ENCODE data around the gene SNX32.

The SNX32 gene

GRCh38 chr11:65879617-65880016, 45.9 kb downstream of the SNX32 start, which contains the start of gene CTSW:
CTSW (plus strand) TSS chr11:65879837; CDS start chr11:65879855, 18 bp downstream.
- no peak within 1 kb of the TSS for H3K4me3 ChIP-seq (ENCODE audit: low read depth in 1 of 2, low read length in 2 of 2)
- H3K27ac ChIP-seq (ENCODE audit: low read length), result no peak within 1 kb of the TSS
- H3K27me3 ChIP-seq (ENCODE audit: low read depth, low read length), result no peaks in the 10 kb centered on the region
- peaks cover 9 to 23% of the 10 kb centered on the region in 2 donors for H3K36me3 ChIP-seq (ENCODE audit: control insufficient read depth in 1 of 2, insufficient read depth in 2 of 2, low read length in 2 of 2)
- no peaks in the 10 kb centered on the region for H3K4me1 ChIP-seq (ENCODE audit: control insufficient read depth in 1 of 2, insufficient read depth in 2 of 2, low read length in 2 of 2)
- no peaks in the 10 kb centered on the region for H3K9me3 ChIP-seq (ENCODE audit: control insufficient read depth in 1 of 2, low read length in 2 of 2)

DNA sequence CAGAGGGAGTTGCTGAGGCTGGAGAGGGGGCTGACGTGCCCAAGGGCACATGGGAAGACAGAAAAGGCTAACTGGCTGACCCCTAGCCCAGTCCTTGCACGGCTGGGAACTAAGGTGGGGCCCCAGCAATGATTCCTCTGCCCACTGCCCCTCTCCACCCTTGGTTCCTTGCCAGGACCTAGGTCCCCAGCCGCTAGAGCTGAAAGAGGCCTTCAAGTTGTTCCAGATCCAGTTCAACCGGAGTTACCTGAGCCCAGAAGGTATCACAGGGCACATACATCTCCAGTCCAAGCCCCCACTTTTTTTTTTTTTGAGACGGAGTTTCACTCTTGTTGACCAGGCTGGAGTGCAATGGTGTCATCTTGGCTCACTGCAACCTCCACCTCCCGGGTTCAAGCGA, 46.3 kb downstream of the SNX32 start:
- H3K36me3 ChIP-seq (ENCODE audit: control insufficient read depth in 1 of 2, insufficient read depth in 2 of 2, low read length in 2 of 2), result peaks cover 11 to 24% of the 10 kb centered on the region in 2 donors
- H3K9me3 ChIP-seq (ENCODE audit: control insufficient read depth in 1 of 2, low read length in 2 of 2), result no peaks in the 10 kb centered on the region
- no peak overlapping the region for H3K27ac ChIP-seq (ENCODE audit: low read length)
- H3K4me3 ChIP-seq (ENCODE audit: low read depth in 1 of 2, low read length in 2 of 2), result no peak overlapping the region
- H3K4me1 ChIP-seq (ENCODE audit: control insufficient read depth in 1 of 2, insufficient read depth in 2 of 2, low read length in 2 of 2), result peaks cover 0 to 4% of the 10 kb centered on the region in 2 donors
- H3K27me3 ChIP-seq (ENCODE audit: low read depth, low read length), result no peaks in the 10 kb centered on the region

GRCh38 chr11:65880844-65881421, 47.2 kb downstream of the SNX32 start:
- no peak overlapping the region for H3K27ac ChIP-seq (ENCODE audit: low read length)
- peaks cover 18 to 29% of the 10 kb centered on the region in 2 donors for H3K36me3 ChIP-seq (ENCODE audit: control insufficient read depth in 1 of 2, insufficient read depth in 2 of 2, low read length in 2 of 2)

GRCh38 chr11:65882120-65883057, 48.6 kb downstream of the SNX32 start:
- H3K27ac ChIP-seq (ENCODE audit: low read length), result no peak overlapping the region
- peaks cover 18 to 29% of the 10 kb centered on the region in 2 donors for H3K36me3 ChIP-seq (ENCODE audit: control insufficient read depth in 1 of 2, insufficient read depth in 2 of 2, low read length in 2 of 2)
- H3K27me3 ChIP-seq (ENCODE audit: low read depth, low read length), result no peaks in the 10 kb centered on the region
- H3K9me3 ChIP-seq (ENCODE audit: control insufficient read depth in 1 of 2, low read length in 2 of 2), result no peaks in the 10 kb centered on the region
- no peak overlapping the region for H3K4me3 ChIP-seq (ENCODE audit: low read depth in 1 of 2, low read length in 2 of 2)
- peaks cover under 1 to 16% of the 10 kb centered on the region in 2 donors for H3K4me1 ChIP-seq (ENCODE audit: control insufficient read depth in 1 of 2, insufficient read depth in 2 of 2, low read length in 2 of 2)

More at GRCh38 chr11:65880844-65881421, 47.2 kb downstream of the SNX32 start:
- no peaks in the 10 kb centered on the region for H3K27me3 ChIP-seq (ENCODE audit: low read depth, low read length)
- no peaks in the 10 kb centered on the region for H3K9me3 ChIP-seq (ENCODE audit: control insufficient read depth in 1 of 2, low read length in 2 of 2)
- no peak overlapping the region for H3K4me3 ChIP-seq (ENCODE audit: low read depth in 1 of 2, low read length in 2 of 2)
- H3K4me1 ChIP-seq (ENCODE audit: control insufficient read depth in 1 of 2, insufficient read depth in 2 of 2, low read length in 2 of 2), result peaks cover 0 to 6% of the 10 kb centered on the region in 2 donors

GRCh38 chr11:65883058-65883761, 49.4 kb downstream of the SNX32 start:
- Histone ChIP-seq H3K4me1 (ENCODE audit: control insufficient read depth in 1 of 2, insufficient read depth in 2 of 2, low read length in 2 of 2) (peaks cover 6 to 21% of the 10 kb centered on the region in 2 donors), H3K27me3 (ENCODE audit: low read depth, low read length) (no peaks in the 10 kb centered on the region), H3K4me3 (ENCODE audit: low read depth in 1 of 2, low read length in 2 of 2) (no peak overlapping the region), H3K36me3 (ENCODE audit: control insufficient read depth in 1 of 2, insufficient read depth in 2 of 2, low read length in 2 of 2) (peaks cover 18 to 29% of the 10 kb centered on the region in 2 donors), H3K9me3 (ENCODE audit: control insufficient read depth in 1 of 2, low read length in 2 of 2) (no peaks in the 10 kb centered on the region), H3K27ac (ENCODE audit: low read length) (no peak overlapping the region)

DNA sequence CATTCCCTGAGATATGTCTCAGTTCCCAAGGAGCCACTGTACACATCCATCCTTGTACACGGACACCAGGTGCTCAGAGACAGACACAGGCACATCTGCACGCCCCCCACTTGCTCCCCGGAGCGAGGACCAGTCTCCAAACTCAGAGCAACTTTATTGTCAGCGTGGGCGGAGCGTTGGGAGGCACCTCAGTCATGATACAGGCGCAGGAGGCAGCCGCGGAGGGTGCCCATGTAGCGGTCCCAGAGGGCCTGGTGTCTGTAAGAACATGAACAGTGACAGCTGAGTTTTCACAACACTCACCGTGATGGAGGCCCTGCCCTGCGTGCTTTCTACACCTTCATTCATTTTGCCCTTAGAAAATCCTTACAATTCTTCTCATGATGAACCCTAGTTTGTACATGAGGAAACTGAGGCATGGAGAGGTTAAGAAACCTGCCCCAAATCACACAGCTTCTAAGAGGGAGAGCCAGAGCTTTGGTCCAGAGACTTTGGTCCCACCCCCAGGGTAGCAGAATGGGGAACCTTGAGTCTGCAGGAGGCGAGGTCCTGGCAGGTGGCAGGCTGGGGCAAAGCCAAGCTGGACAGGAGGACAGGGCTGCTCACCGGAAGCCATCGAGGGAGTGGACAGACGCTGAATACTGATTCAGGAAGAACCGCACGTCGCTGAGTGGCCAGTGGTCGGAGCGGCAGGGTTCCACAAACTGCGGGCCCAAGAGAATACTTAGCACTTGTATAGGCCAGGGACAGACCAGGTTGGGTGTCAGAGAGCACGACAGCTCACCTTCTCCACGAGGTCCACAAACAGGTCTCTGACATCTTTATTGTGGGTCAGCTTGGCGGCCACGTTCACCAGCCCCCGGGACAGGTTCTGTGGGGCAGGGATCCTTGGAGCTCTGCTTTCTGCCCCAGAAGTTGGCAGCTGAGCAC, 50.3 kb downstream of the SNX32 start:
- Histone ChIP-seq H3K4me3 (ENCODE audit: low read depth in 1 of 2, low read length in 2 of 2) (no peak overlapping the region), H3K27ac (ENCODE audit: low read length) (no peak overlapping the region)

GRCh38 chr11:65884716-65885092, 50.9 kb downstream of the SNX32 start:
- H3K9me3 ChIP-seq (ENCODE audit: control insufficient read depth in 1 of 2, low read length in 2 of 2), result no peaks in the 10 kb centered on the region
- peaks cover 8 to 24% of the 10 kb centered on the region in 2 donors for H3K4me1 ChIP-seq (ENCODE audit: control insufficient read depth in 1 of 2, insufficient read depth in 2 of 2, low read length in 2 of 2)
- no peak overlapping the region for H3K4me3 ChIP-seq (ENCODE audit: low read depth in 1 of 2, low read length in 2 of 2)
- H3K27ac ChIP-seq (ENCODE audit: low read length), result no peak overlapping the region
- H3K27me3 ChIP-seq (ENCODE audit: low read depth, low read length), result no peaks in the 10 kb centered on the region
- peaks cover 18 to 29% of the 10 kb centered on the region in 2 donors for H3K36me3 ChIP-seq (ENCODE audit: control insufficient read depth in 1 of 2, insufficient read depth in 2 of 2, low read length in 2 of 2)

More for the DNA sequence above, 50.3 kb downstream of the SNX32 start:
- Histone ChIP-seq H3K27me3 (ENCODE audit: low read depth, low read length) (no peaks in the 10 kb centered on the region), H3K36me3 (ENCODE audit: control insufficient read depth in 1 of 2, insufficient read depth in 2 of 2, low read length in 2 of 2) (peaks cover 18 to 29% of the 10 kb centered on the region in 2 donors), H3K9me3 (ENCODE audit: control insufficient read depth in 1 of 2, low read length in 2 of 2) (no peaks in the 10 kb centered on the region), H3K4me1 (ENCODE audit: control insufficient read depth in 1 of 2, insufficient read depth in 2 of 2, low read length in 2 of 2) (peaks cover 6 to 21% of the 10 kb centered on the region in 2 donors)

GRCh38 chr11:65885231-65885630, 51.5 kb downstream of the SNX32 start:
- Histone ChIP-seq H3K27ac (ENCODE audit: low read length) (no peak overlapping the region), H3K4me1 (ENCODE audit: control insufficient read depth in 1 of 2, insufficient read depth in 2 of 2, low read length in 2 of 2) (peaks cover 13 to 28% of the 10 kb centered on the region in 2 donors), H3K27me3 (ENCODE audit: low read depth, low read length) (no peaks in the 10 kb centered on the region), H3K36me3 (ENCODE audit: control insufficient read depth in 1 of 2, insufficient read depth in 2 of 2, low read length in 2 of 2) (peaks cover 18 to 29% of the 10 kb centered on the region in 2 donors), H3K9me3 (ENCODE audit: control insufficient read depth in 1 of 2, low read length in 2 of 2) (no peaks in the 10 kb centered on the region), H3K4me3 (ENCODE audit: low read depth in 1 of 2, low read length in 2 of 2) (no peak overlapping the region)

DNA sequence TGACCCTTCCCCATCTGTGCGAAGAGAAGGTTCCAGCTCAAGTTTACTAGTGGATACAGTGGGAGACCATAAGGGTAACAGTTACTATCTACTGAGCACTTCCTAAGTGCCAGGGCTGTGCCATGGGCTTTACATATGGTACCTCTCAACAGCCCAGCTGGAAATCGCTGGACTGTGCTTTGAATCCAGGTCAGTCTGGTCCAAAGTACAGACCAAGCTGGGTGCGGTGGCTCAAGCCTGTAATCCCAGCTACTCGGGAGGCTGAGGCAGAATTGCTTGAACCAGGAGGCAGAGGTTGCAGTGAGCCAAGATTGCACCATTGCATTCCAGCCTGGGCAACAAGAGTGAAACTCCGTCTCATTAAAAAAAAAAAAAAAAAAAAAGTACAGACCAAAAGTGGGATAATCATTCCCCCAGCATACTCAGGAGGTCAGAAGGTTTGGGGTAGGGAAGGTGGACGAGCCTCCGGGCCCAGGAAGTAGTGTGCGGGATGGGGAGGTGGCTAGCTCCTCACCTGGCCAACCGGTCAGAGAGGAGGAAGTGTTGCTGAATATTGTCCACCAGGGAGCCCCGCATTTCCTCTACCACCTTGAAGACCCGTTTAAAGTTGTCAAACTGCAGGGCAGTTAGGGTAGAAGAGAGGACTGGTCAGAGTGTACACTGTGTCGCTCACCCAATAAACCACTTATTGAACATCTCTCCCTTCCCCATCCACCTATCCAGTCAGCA, 52.2 kb downstream of the SNX32 start:
- H3K27ac ChIP-seq (ENCODE audit: low read length), result no peak overlapping the region
- no peaks in the 10 kb centered on the region for H3K9me3 ChIP-seq (ENCODE audit: control insufficient read depth in 1 of 2, low read length in 2 of 2)
- no peak overlapping the region for H3K4me3 ChIP-seq (ENCODE audit: low read depth in 1 of 2, low read length in 2 of 2)
- peaks cover 13 to 29% of the 10 kb centered on the region in 2 donors for H3K4me1 ChIP-seq (ENCODE audit: control insufficient read depth in 1 of 2, insufficient read depth in 2 of 2, low read length in 2 of 2)
- peaks cover 18 to 29% of the 10 kb centered on the region in 2 donors for H3K36me3 ChIP-seq (ENCODE audit: control insufficient read depth in 1 of 2, insufficient read depth in 2 of 2, low read length in 2 of 2)
- H3K27me3 ChIP-seq (ENCODE audit: low read depth, low read length), result no peaks in the 10 kb centered on the region
